ENCODE results near the gene TCF19.

DNA sequence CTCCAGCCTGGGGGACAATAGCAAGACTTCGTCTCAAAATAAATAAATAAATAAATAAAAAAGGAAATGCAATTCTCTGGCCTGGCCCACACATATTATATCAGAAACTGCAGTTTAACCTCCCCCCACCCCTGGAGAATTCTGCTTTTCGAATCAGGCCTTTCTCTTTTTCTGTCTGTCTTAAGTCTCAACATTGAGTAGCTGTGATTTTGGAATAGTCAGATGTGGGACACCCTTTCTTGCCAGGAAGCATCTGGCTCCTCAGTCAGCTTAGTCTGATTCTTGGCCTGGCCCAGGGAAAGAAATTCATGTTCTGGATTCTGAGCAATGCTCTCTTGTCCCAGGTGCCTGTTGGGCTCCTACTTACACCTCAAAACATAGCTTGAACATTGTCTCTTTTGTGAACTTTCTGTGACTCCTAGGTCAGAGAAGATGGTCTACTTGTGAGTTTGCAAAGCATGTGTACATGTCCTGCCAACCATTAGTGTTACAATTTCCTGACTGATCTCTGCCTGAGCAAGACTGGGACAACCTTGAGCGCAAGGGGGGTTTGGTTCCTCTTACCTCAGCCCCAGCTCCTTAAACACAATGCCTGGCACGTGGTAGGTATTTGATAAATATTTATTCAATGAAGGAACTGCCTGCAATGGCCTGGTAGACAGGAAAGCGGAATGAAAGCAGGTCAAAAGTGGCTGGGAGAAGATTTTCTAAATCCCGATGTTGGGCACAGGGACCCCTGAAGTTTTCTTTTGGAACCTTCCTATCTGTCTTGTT, 35.9 kb downstream of the TCF19 start:
- TF ChIP-seq POLR2A (IDR thresholded peaks at IDR 0.05) (no peak), EP300 (IDR thresholded peaks at IDR 0.05) (no peak)

Measured in upper lobe of left lung (tissue), 4 donors.